Measurements from ENCODE around the gene RRP7A. TPM values are rescaled to one million over a fixed set of nuclear protein-coding genes. Genes with fewer than 3 reads are reported as not detected.
"Not testable (repeated sequence)": the region's sequence is repeated elsewhere in the genome, so short reads cannot be mapped to it uniquely, and the experiment has no call there.

Gene RRP7A
- total RNA-seq, 1 donor from 2014 or later = 54.9 TPM

DNA sequence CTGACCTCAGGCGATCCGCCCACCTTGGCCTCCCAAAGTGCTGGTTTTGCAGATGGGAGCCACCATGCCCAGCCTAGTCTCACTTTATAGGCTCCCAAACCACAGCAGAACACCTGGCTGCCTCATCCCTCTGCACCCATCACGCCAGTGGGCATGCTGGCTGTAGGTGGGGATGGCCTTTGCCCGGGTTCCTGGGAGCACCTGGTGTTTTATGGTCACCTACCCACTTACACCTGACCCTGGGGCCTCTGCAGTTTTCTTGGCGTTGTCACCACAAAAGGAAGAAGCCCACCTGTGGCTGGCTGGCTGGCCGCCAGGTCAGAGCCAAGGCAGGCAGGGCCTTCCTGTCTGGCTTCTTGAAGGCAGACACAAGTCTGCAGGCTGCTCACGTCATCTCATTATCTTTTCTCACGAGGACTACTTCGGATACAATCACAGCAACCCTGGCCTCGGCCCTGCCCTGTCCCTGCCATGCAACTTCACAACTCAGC is 8.2 kb downstream of the RRP7A start:
- H3K79me2 ChIP-seq (ENCODE audit: insufficient read depth, low read length) = peaks cover 12% of the 10 kb centered on the region
- H3K4me3 ChIP-seq (ENCODE audit: insufficient read depth, low read depth, low read length) = no peak overlapping the region
- H3K4me2 ChIP-seq (ENCODE audit: low read length) = no peak overlapping the region
- no peaks in the 10 kb centered on the region for H3K9me3 Mint-ChIP-seq (ENCODE audit: unreplicated experiment)
- no peak for DNase-seq (ENCODE audit: low read depth)
- no peaks in the 10 kb centered on the region for H3K4me1 ChIP-seq (ENCODE audit: insufficient read depth, low read length)
- no peak overlapping the region for H3K4me3 Mint-ChIP-seq (ENCODE audit: unreplicated experiment)
- H3K27me3 Mint-ChIP-seq (ENCODE audit: low read depth, unreplicated experiment) = no peaks in the 10 kb centered on the region
- H3K9ac ChIP-seq (ENCODE audit: low read length) = no peak overlapping the region
- H3K27ac ChIP-seq (ENCODE audit: low read depth, low read length) = no peak overlapping the region
- TF ChIP-seq EZH2 (IDR thresholded peaks at IDR 0.05; ENCODE audit: insufficient read depth, low read length) = no peak
- TF ChIP-seq, protein P1, sequence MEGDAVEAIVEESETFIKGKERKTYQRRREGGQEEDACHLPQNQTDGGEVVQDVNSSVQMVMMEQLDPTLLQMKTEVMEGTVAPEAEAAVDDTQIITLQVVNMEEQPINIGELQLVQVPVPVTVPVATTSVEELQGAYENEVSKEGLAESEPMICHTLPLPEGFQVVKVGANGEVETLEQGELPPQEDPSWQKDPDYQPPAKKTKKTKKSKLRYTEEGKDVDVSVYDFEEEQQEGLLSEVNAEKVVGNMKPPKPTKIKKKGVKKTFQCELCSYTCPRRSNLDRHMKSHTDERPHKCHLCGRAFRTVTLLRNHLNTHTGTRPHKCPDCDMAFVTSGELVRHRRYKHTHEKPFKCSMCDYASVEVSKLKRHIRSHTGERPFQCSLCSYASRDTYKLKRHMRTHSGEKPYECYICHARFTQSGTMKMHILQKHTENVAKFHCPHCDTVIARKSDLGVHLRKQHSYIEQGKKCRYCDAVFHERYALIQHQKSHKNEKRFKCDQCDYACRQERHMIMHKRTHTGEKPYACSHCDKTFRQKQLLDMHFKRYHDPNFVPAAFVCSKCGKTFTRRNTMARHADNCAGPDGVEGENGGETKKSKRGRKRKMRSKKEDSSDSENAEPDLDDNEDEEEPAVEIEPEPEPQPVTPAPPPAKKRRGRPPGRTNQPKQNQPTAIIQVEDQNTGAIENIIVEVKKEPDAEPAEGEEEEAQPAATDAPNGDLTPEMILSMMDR (IDR thresholded peaks at IDR 0.05; ENCODE audit: insufficient read depth, low read depth, low read length) = no peak
- H3K9me3 ChIP-seq (ENCODE audit: insufficient read depth, low read depth, low read length) = no peaks in the 10 kb centered on the region
- H2AFZ ChIP-seq (ENCODE audit: low read depth, low read length) = no peak overlapping the region
- H3K4me1 Mint-ChIP-seq (ENCODE audit: low read depth, unreplicated experiment) = peaks cover 9% of the 10 kb centered on the region
- no peak for FAIRE-seq
- H4K20me1 ChIP-seq (ENCODE audit: insufficient read depth, low read length) = peaks cover 24% of the 10 kb centered on the region
- H3K36me3 ChIP-seq (ENCODE audit: insufficient read depth, low read length) = peaks cover 4% of the 10 kb centered on the region
- no peak overlapping the region for H3K27ac Mint-ChIP-seq (ENCODE audit: unreplicated experiment)
- H3K27me3 ChIP-seq (ENCODE audit: insufficient read depth, low read length) = no peaks in the 10 kb centered on the region
- peaks cover 11% of the 10 kb centered on the region for H3K36me3 Mint-ChIP-seq (ENCODE audit: low read depth, unreplicated experiment)

DNA sequence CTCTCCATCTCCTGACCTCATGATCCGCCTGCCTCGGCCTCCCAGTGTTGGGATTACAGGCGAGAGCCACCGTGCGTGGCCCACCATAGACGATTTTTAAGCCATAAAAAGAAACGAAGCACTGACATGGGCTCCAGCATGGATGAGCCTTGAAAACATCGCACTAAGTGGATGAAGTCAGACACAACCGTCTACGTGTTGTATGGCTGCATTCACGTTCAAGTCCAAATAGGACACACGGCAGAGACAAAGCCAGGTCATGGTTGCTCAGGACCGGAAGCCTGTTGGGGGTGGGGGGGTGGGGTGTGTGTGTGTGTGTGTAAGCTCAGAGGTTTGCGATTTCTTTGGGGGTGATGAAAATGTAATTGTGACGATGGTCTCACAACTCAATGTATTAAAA is 10.0 kb downstream of the RRP7A start:
- Histone ChIP-seq H3K36me3 (ENCODE audit: insufficient read depth, low read length) (peaks cover 4% of the 10 kb centered on the region), H3K4me1 (ENCODE audit: insufficient read depth, low read length) (no peaks in the 10 kb centered on the region), H3K9me3 (ENCODE audit: insufficient read depth, low read depth, low read length) (no peaks in the 10 kb centered on the region), H3K4me3 (ENCODE audit: insufficient read depth, low read depth, low read length) (no peak overlapping the region), H3K27me3 (ENCODE audit: insufficient read depth, low read length) (no peaks in the 10 kb centered on the region), H3K79me2 (ENCODE audit: insufficient read depth, low read length) (no peaks in the 10 kb centered on the region), H2AFZ (ENCODE audit: low read depth, low read length) (no peak overlapping the region), H3K27ac (ENCODE audit: low read depth, low read length) (no peak overlapping the region), H3K9ac (ENCODE audit: low read length) (no peak overlapping the region), H4K20me1 (ENCODE audit: insufficient read depth, low read length) (peaks cover 16% of the 10 kb centered on the region), H3K4me2 (ENCODE audit: low read length) (no peak overlapping the region)
- peaks cover 9% of the 10 kb centered on the region for H3K36me3 Mint-ChIP-seq (ENCODE audit: low read depth, unreplicated experiment)
- peaks cover 9% of the 10 kb centered on the region for H3K4me1 Mint-ChIP-seq (ENCODE audit: low read depth, unreplicated experiment)
- H3K27ac Mint-ChIP-seq (ENCODE audit: unreplicated experiment) = no peak overlapping the region
- DNase-seq (ENCODE audit: low read depth) = no peak
- no peak for FAIRE-seq
- H3K9me3 Mint-ChIP-seq (ENCODE audit: unreplicated experiment) = no peaks in the 10 kb centered on the region
- TF ChIP-seq, protein P1 (IDR thresholded peaks at IDR 0.05; ENCODE audit: insufficient read depth, low read depth, low read length) = no peak
- TF ChIP-seq EZH2 (IDR thresholded peaks at IDR 0.05; ENCODE audit: insufficient read depth, low read length) = no peak
- H3K4me3 Mint-ChIP-seq (ENCODE audit: unreplicated experiment) = no peak overlapping the region
- H3K27me3 Mint-ChIP-seq (ENCODE audit: low read depth, unreplicated experiment) = no peaks in the 10 kb centered on the region

DNA sequence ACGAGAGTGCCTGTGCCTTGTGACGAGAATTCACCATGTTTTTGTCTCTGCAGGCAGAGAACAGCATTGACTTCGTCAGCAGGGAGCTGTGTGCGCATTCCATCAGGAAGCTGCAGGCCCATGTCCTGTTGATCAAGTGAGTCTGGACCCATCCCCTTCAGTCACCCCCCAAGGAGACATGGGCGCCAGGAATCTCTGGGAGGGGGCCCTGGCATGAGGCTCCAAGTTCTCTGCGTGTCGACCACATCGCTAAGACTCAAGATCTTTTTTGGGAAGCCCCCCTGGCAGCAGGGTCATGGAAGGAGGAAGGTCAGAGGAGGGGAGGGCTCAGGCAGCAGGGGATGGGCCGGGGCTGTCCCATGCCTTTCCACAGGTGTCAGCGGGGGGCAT is 10.6 kb downstream of the RRP7A start:
- H3K9ac ChIP-seq (ENCODE audit: low read length); H2AFZ ChIP-seq (ENCODE audit: low read depth, low read length); H3K9me3 Mint-ChIP-seq (ENCODE audit: unreplicated experiment); H3K36me3 Mint-ChIP-seq (ENCODE audit: low read depth, unreplicated experiment); H3K4me3 Mint-ChIP-seq (ENCODE audit: unreplicated experiment); H3K27me3 ChIP-seq (ENCODE audit: insufficient read depth, low read length); H3K4me2 ChIP-seq (ENCODE audit: low read length); H3K4me1 ChIP-seq (ENCODE audit: insufficient read depth, low read length); FAIRE-seq; H3K36me3 ChIP-seq (ENCODE audit: insufficient read depth, low read length); H3K4me1 Mint-ChIP-seq (ENCODE audit: low read depth, unreplicated experiment); H3K27me3 Mint-ChIP-seq (ENCODE audit: low read depth, unreplicated experiment); DNase-seq (ENCODE audit: low read depth); H3K4me3 ChIP-seq (ENCODE audit: insufficient read depth, low read depth, low read length); H3K9me3 ChIP-seq (ENCODE audit: insufficient read depth, low read depth, low read length); H3K27ac ChIP-seq (ENCODE audit: low read depth, low read length); H3K79me2 ChIP-seq (ENCODE audit: insufficient read depth, low read length): not testable (repeated sequence)
- H4K20me1 ChIP-seq (ENCODE audit: insufficient read depth, low read length) = peaks cover 16% of the 10 kb centered on the region
- peak overlapping the region; percentile 34 for H3K27ac Mint-ChIP-seq (ENCODE audit: unreplicated experiment)

DNA sequence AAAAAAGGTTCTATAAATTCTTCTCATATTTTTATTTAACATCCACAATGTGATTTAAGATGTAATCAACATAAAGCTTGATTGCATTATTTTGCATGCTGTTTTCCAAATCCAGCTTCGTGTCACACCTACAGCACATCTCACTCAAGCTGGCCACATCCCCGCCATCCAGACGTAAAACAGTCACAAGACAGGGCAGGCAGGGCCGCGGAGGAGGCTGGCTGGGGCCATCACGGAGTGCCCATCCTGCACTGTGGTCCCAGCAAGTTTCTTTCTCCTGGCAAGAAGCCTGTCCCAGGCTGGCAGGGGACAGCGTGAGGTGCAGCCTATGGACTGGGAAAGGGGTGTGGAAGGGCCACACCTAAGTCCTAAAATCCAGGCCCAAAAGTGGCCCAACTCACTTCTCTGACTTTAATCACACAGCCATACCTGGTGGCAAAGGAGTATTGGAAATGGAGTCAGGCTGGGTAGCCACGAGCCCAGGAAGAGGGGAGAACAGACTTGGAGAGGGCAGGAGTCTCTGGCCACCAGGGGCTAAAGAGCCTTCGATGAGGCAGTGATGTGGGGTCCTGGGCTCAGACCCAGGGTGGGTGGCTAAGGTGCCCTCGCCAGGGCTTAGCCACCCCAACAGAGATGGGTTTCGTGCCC is 11.1 kb downstream of the RRP7A start:
- not testable (repeated sequence) for H3K36me3 ChIP-seq (ENCODE audit: insufficient read depth, low read length); H3K27ac ChIP-seq (ENCODE audit: low read depth, low read length); H3K4me2 ChIP-seq (ENCODE audit: low read length); H3K4me3 Mint-ChIP-seq (ENCODE audit: unreplicated experiment); H3K27me3 Mint-ChIP-seq (ENCODE audit: low read depth, unreplicated experiment); H3K9me3 Mint-ChIP-seq (ENCODE audit: unreplicated experiment); H2AFZ ChIP-seq (ENCODE audit: low read depth, low read length); H3K9ac ChIP-seq (ENCODE audit: low read length); H3K4me1 ChIP-seq (ENCODE audit: insufficient read depth, low read length); H3K36me3 Mint-ChIP-seq (ENCODE audit: low read depth, unreplicated experiment); H3K4me1 Mint-ChIP-seq (ENCODE audit: low read depth, unreplicated experiment); H3K4me3 ChIP-seq (ENCODE audit: insufficient read depth, low read depth, low read length); FAIRE-seq; H3K9me3 ChIP-seq (ENCODE audit: insufficient read depth, low read depth, low read length); H3K79me2 ChIP-seq (ENCODE audit: insufficient read depth, low read length); H3K27ac Mint-ChIP-seq (ENCODE audit: unreplicated experiment); DNase-seq (ENCODE audit: low read depth); H3K27me3 ChIP-seq (ENCODE audit: insufficient read depth, low read length)
- peaks cover 16% of the 10 kb centered on the region for H4K20me1 ChIP-seq (ENCODE audit: insufficient read depth, low read length)

Data from astrocyte (in vitro differentiated cells and primary cell).